HG02678 (cell line): ENCODE results near the gene GPX1.
"Not testable (repeated sequence)": the region's sequence is repeated elsewhere in the genome, so short reads cannot be mapped to it uniquely, and the experiment has no call there.

ENCODE experiments used
- ATAC-seq: cut with Tn5 transposase; IDR thresholded peaks from one replicate; pipeline ENCODE4 v1.9.1; 2021; ENCODE audit warnings: mild to moderate bottlenecking, moderate library complexity; ENCODE audit not compliant: unreplicated experiment

GPX1 gene

GRCh38 chr3:49358217-49358883, at the start of gene GPX1:
TSS of gene GPX1 (minus strand) at chr3:49358353. CDS start at chr3:49358278, 75 bp downstream.
- peak; percentile 89 for ATAC-seq

- ATAC-seq, result no peak
Observed at GRCh38 chr3:49406571-49407565, 48.7 kb upstream of the GPX1 start.

DNA sequence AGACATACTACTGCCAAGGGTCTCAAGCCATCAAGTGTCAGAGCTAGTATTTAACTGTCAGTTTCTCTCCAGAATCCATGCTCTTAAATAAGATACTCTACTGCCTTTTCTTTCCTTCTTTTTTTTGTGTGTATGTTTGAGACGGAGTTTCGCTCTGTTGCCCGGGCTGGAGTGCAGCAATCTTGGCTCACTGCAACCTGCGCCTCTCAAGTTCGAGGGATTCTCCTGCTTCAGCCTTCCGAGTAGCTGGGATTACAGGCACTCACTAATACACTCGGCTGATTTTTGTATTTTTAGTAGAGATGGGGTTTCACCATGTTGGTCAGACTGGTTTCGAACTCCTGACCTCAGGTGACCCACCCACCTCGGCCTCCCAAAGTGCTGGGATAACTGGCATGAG, 47.4 kb upstream of the GPX1 start:
- not testable (repeated sequence) for ATAC-seq

GRCh38 chr3:49403891-49404290, 45.7 kb upstream of the GPX1 start:
- no peak for ATAC-seq

DNA sequence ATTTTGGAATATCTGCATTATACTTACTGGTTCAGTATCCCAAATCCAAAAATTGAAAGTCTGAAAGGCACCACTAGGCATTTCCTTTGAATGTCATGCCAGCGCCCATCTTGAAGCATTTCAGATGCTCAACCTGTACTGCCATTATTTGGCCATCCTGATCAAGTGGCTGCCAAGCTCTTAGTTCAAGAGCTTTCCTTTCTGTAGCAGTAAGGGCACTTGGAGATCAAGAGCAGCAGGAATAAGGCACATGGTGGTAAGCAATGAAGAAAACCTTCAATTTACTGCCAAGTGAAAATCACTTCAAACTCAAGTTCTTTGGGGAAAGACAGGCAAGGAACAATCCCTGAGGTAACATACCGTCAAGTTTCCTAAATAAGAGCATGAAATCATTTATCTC, 43.6 kb upstream of the GPX1 start:
- no peak for ATAC-seq

DNA sequence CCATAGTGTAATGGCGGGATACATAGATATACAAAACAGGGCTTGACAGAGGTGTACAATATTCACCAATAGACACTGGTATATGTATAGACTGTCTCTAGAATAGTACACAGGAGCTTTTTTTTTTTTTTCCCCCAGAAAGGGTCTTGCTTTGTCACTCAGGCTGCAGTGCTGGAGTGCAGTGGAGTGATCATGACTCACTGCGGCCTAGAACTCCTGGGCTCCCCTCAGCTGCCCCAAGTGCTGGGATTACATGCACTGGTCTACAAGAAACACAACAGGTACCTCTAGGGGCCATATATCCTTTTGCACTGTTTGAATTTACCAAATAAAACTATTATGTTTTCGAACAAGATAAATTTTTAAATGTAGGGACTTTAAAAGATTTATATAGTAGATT, 41.3 kb upstream of the GPX1 start:
- ATAC-seq, result no peak

GRCh38 chr3:49397470-49397869, 39.3 kb upstream of the GPX1 start:
- ATAC-seq, result no peak

DNA sequence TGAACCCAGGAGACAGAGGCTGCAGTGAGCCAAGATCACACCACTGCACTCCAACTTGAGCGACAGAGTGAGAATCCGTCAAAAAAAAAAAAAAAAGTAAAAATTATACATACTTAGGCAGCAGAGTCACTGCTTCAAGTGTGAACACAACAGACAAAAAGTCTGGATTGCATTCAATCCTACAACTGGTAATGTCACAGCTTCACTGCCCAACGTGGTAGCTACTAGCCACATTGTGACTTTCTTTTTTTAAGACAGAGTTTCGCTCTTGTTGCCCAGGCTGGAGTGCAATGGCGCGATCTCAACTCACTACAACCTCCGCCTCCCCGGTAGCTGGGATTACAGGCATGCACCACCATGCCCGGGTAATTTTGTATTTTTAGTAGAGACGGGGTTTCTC, 33.2 kb upstream of the GPX1 start:
- ATAC-seq, result not testable (repeated sequence)

- ATAC-seq, result no peak
Observed at GRCh38 chr3:49389297-49389696, 31.1 kb upstream of the GPX1 start.

GRCh38 chr3:49388289-49388820, 30.2 kb upstream of the GPX1 start:
- no peak for ATAC-seq

GRCh38 chr3:49387721-49388120, 29.6 kb upstream of the GPX1 start:
- no peak for ATAC-seq

GRCh38 chr3:49386056-49386756, 28.1 kb upstream of the GPX1 start:
- ATAC-seq, result no peak

DNA sequence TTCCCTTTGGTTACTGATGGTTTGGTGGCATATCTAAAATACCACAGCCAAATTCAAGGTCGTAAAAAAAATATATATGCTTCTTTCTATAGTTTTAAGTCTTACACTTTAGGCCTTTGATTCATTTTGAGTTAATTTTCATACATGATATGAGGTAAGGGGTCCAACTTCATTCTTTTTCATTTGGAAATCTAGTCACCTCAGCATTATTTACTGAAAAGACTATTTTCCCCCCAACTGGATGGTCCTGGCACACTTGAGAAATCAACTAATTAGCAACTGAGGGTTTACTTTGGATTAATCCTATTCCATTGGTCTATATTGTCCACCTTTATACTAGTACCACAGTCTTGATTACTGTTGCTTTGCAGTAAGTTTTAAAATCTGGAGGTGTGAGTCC, 27.5 kb upstream of the GPX1 start:
- no peak for ATAC-seq

- ATAC-seq, result no peak
Observed at GRCh38 chr3:49383387-49383786, 25.2 kb upstream of the GPX1 start.

GRCh38 chr3:49378249-49378895, 20.2 kb upstream of the GPX1 start:
- no peak for ATAC-seq

GRCh38 chr3:49377483-49377882, 19.3 kb upstream of the GPX1 start:
- ATAC-seq, result no peak

- ATAC-seq, result no peak
Observed at GRCh38 chr3:49371946-49372345, 13.8 kb upstream of the GPX1 start.

GRCh38 chr3:49370585-49371290, 12.6 kb upstream of the GPX1 start:
- no peak for ATAC-seq

GRCh38 chr3:49362561-49362960, 4.4 kb upstream of the GPX1 start:
- no peak for ATAC-seq

GRCh38 chr3:49359623-49360022, 1.5 kb upstream of the GPX1 start:
- ATAC-seq, result no peak
